ENCODE measurements around the gene ARID1B. TPM values are rescaled to one million over a fixed set of nuclear protein-coding genes. Genes with fewer than 3 reads are reported as not detected.

Gene ARID1B
- total RNA-seq, 1 experiment from 2014 or later, result 24.2 TPM

DNA sequence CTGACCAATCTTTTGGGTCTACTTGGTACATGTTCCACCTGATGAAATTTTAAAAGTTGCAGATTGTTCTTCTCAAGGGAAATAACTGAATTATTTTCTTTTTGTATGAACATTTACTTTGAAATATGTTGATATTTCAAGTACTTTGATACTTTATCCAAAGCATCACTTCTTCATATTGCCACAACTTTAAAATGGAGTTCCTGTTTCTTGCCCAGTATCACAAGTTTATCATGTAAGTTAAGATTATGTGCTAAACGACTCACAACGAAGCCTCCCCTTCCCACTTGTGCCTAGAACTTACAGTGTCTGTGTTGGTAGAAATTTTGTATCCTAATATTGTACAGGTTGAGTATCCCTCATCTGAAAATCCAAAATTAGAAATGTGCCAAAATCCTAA lies 108.4 kb downstream of the ARID1B start:
- Histone ChIP-seq H3K4me1 (ENCODE audit: insufficient read depth, low read length) (peaks cover 6% of the 10 kb centered on the region), H3K79me2 (ENCODE audit: low read length) (peaks cover 66% of the 10 kb centered on the region), H3K27me3 (ENCODE audit: low read length) (no peaks in the 10 kb centered on the region), H3F3A (ENCODE audit: low read length, unreplicated experiment) (no peaks in the 10 kb centered on the region), H4K20me1 (ENCODE audit: low read length) (no peaks in the 10 kb centered on the region), H3K27ac (ENCODE audit: low read length) (no peak overlapping the region), H3K36me3 (ENCODE audit: low read depth, low read length) (no peaks in the 10 kb centered on the region), H3K9me3 (ENCODE audit: low read length) (no peaks in the 10 kb centered on the region), H3K4me3 (ENCODE audit: low read length) (no peak overlapping the region), H3K9me2 (replicated peaks; ENCODE audit: low read length) (no peaks in the 10 kb centered on the region), H2AFZ (ENCODE audit: low read length) (no peak overlapping the region), H3K4me2 (ENCODE audit: low read length) (no peak overlapping the region), H3K9ac (ENCODE audit: low read length) (no peak overlapping the region)
- TF ChIP-seq EZH2phosphoT487 (IDR thresholded peaks at IDR 0.05; ENCODE audit: borderline replicate concordance, low read length), result no peak
- no peak for TF ChIP-seq EZH2 (IDR thresholded peaks at IDR 0.05; ENCODE audit: low read length, unreplicated experiment)
- TF ChIP-seq CTCF (conservative IDR thresholded peaks at IDR 0.05; ENCODE audit: low read depth, low read length), result no peak
- CTCF ChIA-PET, result no interaction called here
- no TSS peak for BruUV-seq (replicated peaks)
- no peak for ATAC-seq
- intact Hi-C loops (cut with micrococcal nuclease), result no loop called here
- DNase-seq, result no peak
- POLR2A ChIA-PET (ENCODE audit: unreplicated experiment), result no interaction called here

DNA sequence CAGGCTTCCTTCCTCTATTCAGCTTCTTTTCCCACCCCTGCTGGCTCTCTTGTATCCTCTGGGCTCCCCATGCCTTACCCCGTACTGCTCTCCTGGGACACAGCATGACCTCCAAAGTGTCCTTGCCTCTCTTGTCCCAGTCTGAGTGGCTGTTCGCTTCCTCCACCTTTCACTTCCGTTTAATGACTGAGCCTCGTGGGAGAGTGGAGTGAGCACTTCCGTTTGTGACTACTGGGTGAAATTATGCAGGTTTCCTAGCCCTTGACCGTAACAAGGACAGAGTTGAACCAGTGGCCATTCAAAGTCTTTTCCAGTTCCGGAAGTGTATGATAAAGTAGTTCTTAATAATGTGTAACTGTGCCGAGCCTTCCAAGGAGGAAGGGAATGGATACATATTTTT lies 109.2 kb downstream of the ARID1B start:
- intact Hi-C loops (cut with micrococcal nuclease), result no loop called here
- Histone ChIP-seq H3K4me2 (ENCODE audit: low read length) (no peak overlapping the region), H2AFZ (ENCODE audit: low read length) (no peak overlapping the region), H3K27me3 (ENCODE audit: low read length) (no peaks in the 10 kb centered on the region), H3K4me1 (ENCODE audit: insufficient read depth, low read length) (peaks cover 6% of the 10 kb centered on the region), H3K27ac (ENCODE audit: low read length) (no peak overlapping the region), H3K9ac (ENCODE audit: low read length) (no peak overlapping the region), H3K9me2 (replicated peaks; ENCODE audit: low read length) (no peaks in the 10 kb centered on the region), H3K4me3 (ENCODE audit: low read length) (no peak overlapping the region), H3K36me3 (ENCODE audit: low read depth, low read length) (no peaks in the 10 kb centered on the region), H3F3A (ENCODE audit: low read length, unreplicated experiment) (no peaks in the 10 kb centered on the region), H4K20me1 (ENCODE audit: low read length) (no peaks in the 10 kb centered on the region), H3K9me3 (ENCODE audit: low read length) (no peaks in the 10 kb centered on the region), H3K79me2 (ENCODE audit: low read length) (peaks cover 69% of the 10 kb centered on the region)
- ChIA-PET CTCF (no interaction called here), POLR2A (ENCODE audit: unreplicated experiment) (no interaction called here)
- DNase-seq (no peak), ATAC-seq (no peak)
- BruUV-seq (replicated peaks), result no TSS peak
- no peak for TF ChIP-seq EZH2phosphoT487 (IDR thresholded peaks at IDR 0.05; ENCODE audit: borderline replicate concordance, low read length)

GRCh38 chr6:156887623-156888269 lies 110.6 kb downstream of the ARID1B start:
- Histone ChIP-seq H3F3A (ENCODE audit: low read length, unreplicated experiment) (no peaks in the 10 kb centered on the region), H4K20me1 (ENCODE audit: low read length) (no peaks in the 10 kb centered on the region), H3K4me3 (ENCODE audit: low read length) (no peak overlapping the region), H3K9me3 (ENCODE audit: low read length) (no peaks in the 10 kb centered on the region), H3K9ac (ENCODE audit: low read length) (no peak overlapping the region), H3K27me3 (ENCODE audit: low read length) (no peaks in the 10 kb centered on the region), H3K79me2 (ENCODE audit: low read length) (peaks cover 72% of the 10 kb centered on the region), H2AFZ (ENCODE audit: low read length) (no peak overlapping the region), H3K4me2 (ENCODE audit: low read length) (no peak overlapping the region), H3K9me2 (replicated peaks; ENCODE audit: low read length) (no peaks in the 10 kb centered on the region), H3K27ac (ENCODE audit: low read length) (no peak overlapping the region), H3K36me3 (ENCODE audit: low read depth, low read length) (no peaks in the 10 kb centered on the region), H3K4me1 (ENCODE audit: insufficient read depth, low read length) (peaks cover 6% of the 10 kb centered on the region)
- intact Hi-C loops (cut with micrococcal nuclease), result no loop called here
- ATAC-seq, result no peak
- CTCF ChIA-PET, result no interaction called here
- BruUV-seq (replicated peaks), result no TSS peak
- POLR2A ChIA-PET (ENCODE audit: unreplicated experiment), result no interaction called here
- TF ChIP-seq EZH2phosphoT487 (IDR thresholded peaks at IDR 0.05; ENCODE audit: borderline replicate concordance, low read length), result no peak
- no peak for TF ChIP-seq CTCF (conservative IDR thresholded peaks at IDR 0.05; ENCODE audit: low read depth, low read length)
- TF ChIP-seq EZH2 (IDR thresholded peaks at IDR 0.05; ENCODE audit: low read length, unreplicated experiment), result no peak
- DNase-seq, result no peak
